GM19372 (cell line): ENCODE results near the gene MUSTN1.

Experiments used
- ATAC-seq: cut with Tn5 transposase; IDR thresholded peaks from one replicate; pipeline ENCODE4 v1.9.1; 2021; ENCODE audit warnings: mild to moderate bottlenecking, low read depth, moderate library complexity; ENCODE audit not compliant: unreplicated experiment

MUSTN1 gene

GRCh38 chr3:52836471-52836845 is 1.6 kb upstream of the MUSTN1 start:
- no peak for ATAC-seq

- no peak for ATAC-seq
Observed at GRCh38 chr3:52835766-52836470, 1.1 kb upstream of the MUSTN1 start.

- ATAC-seq = no peak
Observed at GRCh38 chr3:52833202-52833601, 1.6 kb downstream of the MUSTN1 start.

- no peak for ATAC-seq
Observed at GRCh38 chr3:52831500-52832301, 3.1 kb downstream of the MUSTN1 start.

- ATAC-seq = no peak
Observed at GRCh38 chr3:52830535-52831258, 4.1 kb downstream of the MUSTN1 start, which contains the start of gene ITIH4. ITIH4 (minus strand) TSS chr3:52830672; CDS start chr3:52830642, 30 bp downstream.

- ATAC-seq = no peak
Observed at GRCh38 chr3:52829906-52830463, 4.8 kb downstream of the MUSTN1 start.

GRCh38 chr3:52829482-52829881 is 5.3 kb downstream of the MUSTN1 start:
- ATAC-seq = no peak

- no peak for ATAC-seq
Observed at GRCh38 chr3:52827866-52828376, 6.9 kb downstream of the MUSTN1 start.

GRCh38 chr3:52827441-52827840 is 7.4 kb downstream of the MUSTN1 start:
- no peak for ATAC-seq

- ATAC-seq = no peak
Observed at GRCh38 chr3:52824037-52824436, 10.8 kb downstream of the MUSTN1 start.

- ATAC-seq = no peak
Observed at GRCh38 chr3:52822363-52822762, 12.5 kb downstream of the MUSTN1 start.

- no peak for ATAC-seq
Observed at GRCh38 chr3:52820736-52821135, 14.1 kb downstream of the MUSTN1 start.

- no peak for ATAC-seq
Observed at GRCh38 chr3:52819936-52820335, 14.9 kb downstream of the MUSTN1 start.

GRCh38 chr3:52817860-52818259 is 17.0 kb downstream of the MUSTN1 start:
- ATAC-seq = no peak

GRCh38 chr3:52817221-52817620 is 17.6 kb downstream of the MUSTN1 start:
- no peak for ATAC-seq

GRCh38 chr3:52816654-52817053 is 18.2 kb downstream of the MUSTN1 start:
- ATAC-seq = no peak

GRCh38 chr3:52816199-52816598 is 18.6 kb downstream of the MUSTN1 start:
- ATAC-seq = no peak

GRCh38 chr3:52813810-52814209 is 21.0 kb downstream of the MUSTN1 start:
- no peak for ATAC-seq

GRCh38 chr3:52811452-52812011 is 23.3 kb downstream of the MUSTN1 start:
- ATAC-seq = no peak

- ATAC-seq = no peak
Observed at GRCh38 chr3:52810923-52811322, 23.9 kb downstream of the MUSTN1 start.
